Erythroblast (primary cell): ENCODE measurements around the gene ASAP3.
"Not testable (repeated sequence)": the region's sequence is repeated elsewhere in the genome, so short reads cannot be mapped to it uniquely, and the experiment has no call there.

Source experiments
- DNase-seq, 2 experiments: peaks; one replicate each; lab custom pipeline; 2025; lab: John Stamatoyannopoulos, UW
- GATA1 ChIP-seq: IDR thresholded peaks from 2 replicates; pipeline ENCODE4 v1.6.1; 2011; ENCODE audit warnings: low read depth, mild to moderate bottlenecking, control low read depth, low read length, moderate library complexity
- POLR2A ChIP-seq: IDR thresholded peaks from 2 replicates; pipeline ENCODE4 v1.6.1; 2011; ENCODE audit warnings: mild to moderate bottlenecking, low read length

Gene ASAP3

GRCh38 chr1:23389837-23390321 is 94.1 kb downstream of the ASAP3 start:
- no peak for DNase-seq
- no peak for TF ChIP-seq GATA1
- no peak for TF ChIP-seq POLR2A

- no peak for DNase-seq
- TF ChIP-seq POLR2A (no peak), GATA1 (no peak)
Observed at GRCh38 chr1:23387494-23387893, 96.5 kb downstream of the ASAP3 start.

- DNase-seq: no peak
- TF ChIP-seq POLR2A (no peak), GATA1 (no peak)
Observed at GRCh38 chr1:23385119-23385621, 98.8 kb downstream of the ASAP3 start.

- no peak for DNase-seq
- TF ChIP-seq GATA1: no peak
- TF ChIP-seq POLR2A: no peak
Observed at GRCh38 chr1:23384312-23385058, 99.5 kb downstream of the ASAP3 start.

GRCh38 chr1:23383577-23384311 is 100.2 kb downstream of the ASAP3 start:
- no peak for DNase-seq
- TF ChIP-seq GATA1 (no peak), POLR2A (no peak)

- DNase-seq: no peak
- TF ChIP-seq POLR2A (no peak), GATA1 (no peak)
Observed at GRCh38 chr1:23381233-23381885, 102.6 kb downstream of the ASAP3 start.

GRCh38 chr1:23380719-23381118 is 103.3 kb downstream of the ASAP3 start:
- TF ChIP-seq GATA1: no peak
- no peak for TF ChIP-seq POLR2A
- DNase-seq: no peak

- DNase-seq: not testable (repeated sequence)
Observed at GRCh38 chr1:23380236-23380635, 103.7 kb downstream of the ASAP3 start.
